ENCODE results near the gene CDHR5. TPM values are rescaled to one million over a fixed set of nuclear protein-coding genes. Genes with fewer than 3 reads are reported as not detected.
A peak's percentile ranks its signal among the peaks of the same experiment; 100 is the strongest.

The CDHR5 gene
- total RNA-seq, 1 donor from 2014 or later, result not detected

- no peak overlapping the region for H3K27ac ChIP-seq
- no peak overlapping the region for H3K4me3 ChIP-seq
- TF ChIP-seq POLR2AphosphoS5 (IDR thresholded peaks at IDR 0.05; ENCODE audit: insufficient read depth in 1 of 2, low read depth in 1 of 2) (no peak), CTCF (IDR thresholded peaks at IDR 0.05) (no peak), POLR2A (IDR thresholded peaks at IDR 0.05) (no peak)
- no peaks in the 10 kb centered on the region for H3K27me3 ChIP-seq
- H3K4me1 ChIP-seq, result peaks cover 22% of the 10 kb centered on the region
- H3K9me3 ChIP-seq, result no peaks in the 10 kb centered on the region
- no peak for DNase-seq (ENCODE audit: extremely low spot score in 2 of 2)
- intact Hi-C loops (cut with DNase I), result no loop called here
- H3K36me3 ChIP-seq, result peaks cover 0 to 3% of the 10 kb centered on the region in 2 donors
Observed at GRCh38 chr11:618856-619627, 5.7 kb downstream of the CDHR5 start.

GRCh38 chr11:617912-618682, 6.7 kb downstream of the CDHR5 start:
- Histone ChIP-seq H3K27ac (no peak overlapping the region), H3K4me3 (no peak overlapping the region), H3K36me3 (peaks cover 0 to 5% of the 10 kb centered on the region in 2 donors), H3K27me3 (no peaks in the 10 kb centered on the region), H3K4me1 (peaks cover 32% of the 10 kb centered on the region), H3K9me3 (no peaks in the 10 kb centered on the region)
- TF ChIP-seq POLR2AphosphoS5 (IDR thresholded peaks at IDR 0.05; ENCODE audit: insufficient read depth in 1 of 2, low read depth in 1 of 2) (no peak), CTCF (IDR thresholded peaks at IDR 0.05) (no peak), POLR2A (IDR thresholded peaks at IDR 0.05) (no peak)
- no peak for DNase-seq (ENCODE audit: extremely low spot score in 2 of 2)
- intact Hi-C loops (cut with DNase I), result no loop called here

DNA sequence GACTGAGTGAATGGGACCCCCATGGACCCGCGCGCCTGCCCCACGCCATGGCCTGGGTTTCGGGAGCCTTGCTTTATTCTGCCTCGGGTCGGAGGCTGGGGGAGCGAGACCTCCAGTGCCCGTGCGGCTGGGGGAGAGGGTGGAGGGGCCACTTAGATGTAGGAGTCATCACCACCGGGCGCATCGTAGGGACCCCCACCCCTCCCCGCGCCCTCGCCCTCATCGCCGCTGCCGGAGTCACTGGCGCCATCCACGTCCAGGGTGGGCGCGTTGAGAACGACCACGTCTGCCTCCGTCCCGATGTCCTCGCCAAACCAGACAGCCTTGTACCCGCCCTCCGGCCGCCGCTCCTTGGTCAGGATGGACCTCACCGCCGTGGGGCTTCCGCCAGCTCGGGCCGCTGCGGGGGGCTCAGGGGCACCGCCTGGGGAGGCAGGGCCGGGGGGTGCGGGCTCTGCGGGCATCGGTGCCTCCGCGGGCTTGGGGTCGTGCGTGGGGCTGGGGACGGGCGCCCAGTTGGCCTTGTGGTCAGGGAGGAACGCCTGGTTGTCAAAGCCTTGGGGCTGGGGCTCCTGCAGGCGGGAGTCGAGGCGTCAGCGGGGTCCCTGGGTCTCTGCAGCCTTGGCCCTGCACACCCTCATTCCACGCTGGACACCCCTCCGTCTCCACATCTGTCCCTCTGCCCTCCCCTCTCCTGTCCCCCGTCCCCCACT, 7.4 kb downstream of the CDHR5 start:
- H3K27ac ChIP-seq, result no peak overlapping the region
- intact Hi-C loops (cut with DNase I), result no loop called here
- no peak for DNase-seq (ENCODE audit: extremely low spot score in 2 of 2)
- peaks cover 36% of the 10 kb centered on the region for H3K4me1 ChIP-seq
- no peak overlapping the region for H3K4me3 ChIP-seq
- TF ChIP-seq POLR2AphosphoS5 (IDR thresholded peaks at IDR 0.05; ENCODE audit: insufficient read depth in 1 of 2, low read depth in 1 of 2) (no peak), POLR2A (IDR thresholded peaks at IDR 0.05) (no peak), CTCF (IDR thresholded peaks at IDR 0.05) (no peak)
- peaks cover 0 to 12% of the 10 kb centered on the region in 2 donors for H3K36me3 ChIP-seq
- no peaks in the 10 kb centered on the region for H3K9me3 ChIP-seq
- no peaks in the 10 kb centered on the region for H3K27me3 ChIP-seq

DNA sequence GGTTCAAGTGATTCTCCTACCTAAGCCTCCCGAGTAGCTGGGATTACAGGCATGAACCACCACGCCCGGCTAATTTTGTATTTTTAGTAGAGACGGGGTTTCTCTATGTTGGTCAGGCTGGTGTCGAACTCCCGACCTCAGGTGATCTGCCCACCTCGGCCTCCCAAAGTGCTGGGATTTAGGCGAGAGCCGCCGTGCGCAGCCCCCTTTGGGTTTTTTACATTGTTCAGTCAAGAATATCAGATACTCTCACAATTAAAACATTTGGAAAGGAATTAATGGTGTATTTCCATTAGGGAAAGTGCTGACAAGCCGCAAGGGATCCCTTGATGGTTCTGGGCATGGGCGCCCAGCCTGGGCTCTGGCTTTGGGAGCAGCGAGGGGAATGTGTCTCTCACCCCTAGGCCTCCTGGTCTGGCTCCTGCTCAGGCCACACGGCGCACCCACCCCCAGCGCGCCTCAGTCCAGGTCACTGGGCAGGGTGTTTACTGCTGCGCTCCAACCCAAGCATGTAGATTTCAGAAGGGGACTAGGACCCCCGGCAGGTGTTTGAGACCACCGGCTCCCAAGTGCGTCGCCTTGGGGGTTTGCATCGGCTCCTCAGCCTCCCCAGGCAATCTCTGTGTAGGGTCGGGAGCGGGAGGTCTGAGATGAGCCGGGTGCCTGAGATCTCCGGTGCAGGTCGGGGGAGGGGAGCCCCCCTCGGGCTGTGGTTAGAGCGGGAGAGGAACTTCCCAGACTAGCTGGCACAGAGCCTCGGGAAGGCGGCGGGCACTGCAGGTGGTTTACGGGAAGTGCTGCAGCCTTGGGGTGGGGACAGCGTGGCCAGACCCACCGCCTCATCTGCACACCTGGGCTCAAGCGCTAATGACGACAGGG, 8.2 kb downstream of the CDHR5 start:
- H3K9me3 ChIP-seq, result no peaks in the 10 kb centered on the region
- peak overlapping the region; percentile 88 for H3K27ac ChIP-seq
- peaks cover 36% of the 10 kb centered on the region for H3K4me1 ChIP-seq
- DNase-seq (ENCODE audit: extremely low spot score in 2 of 2), result no peak
- intact Hi-C loops (cut with DNase I), result no loop called here
- TF ChIP-seq POLR2AphosphoS5 (IDR thresholded peaks at IDR 0.05; ENCODE audit: insufficient read depth in 1 of 2, low read depth in 1 of 2), result no peak
- TF ChIP-seq CTCF (IDR thresholded peaks at IDR 0.05), result no peak
- no peak for TF ChIP-seq POLR2A (IDR thresholded peaks at IDR 0.05)
- H3K4me3 ChIP-seq, result peak overlapping the region; percentile 67 to 79
- peaks cover 0 to 19% of the 10 kb centered on the region in 2 donors for H3K36me3 ChIP-seq
- no peaks in the 10 kb centered on the region for H3K27me3 ChIP-seq

Data from vagina (tissue), 2 donors.